ENCODE measurements around the gene SPEG. TPM values are rescaled to one million over a fixed set of nuclear protein-coding genes. Genes with fewer than 3 reads are reported as not detected.
"Not testable (repeated sequence)": the region's sequence is repeated elsewhere in the genome, so short reads cannot be mapped to it uniquely, and the experiment has no call there.

SPEG gene
- 1.5 TPM for total RNA-seq

DNA sequence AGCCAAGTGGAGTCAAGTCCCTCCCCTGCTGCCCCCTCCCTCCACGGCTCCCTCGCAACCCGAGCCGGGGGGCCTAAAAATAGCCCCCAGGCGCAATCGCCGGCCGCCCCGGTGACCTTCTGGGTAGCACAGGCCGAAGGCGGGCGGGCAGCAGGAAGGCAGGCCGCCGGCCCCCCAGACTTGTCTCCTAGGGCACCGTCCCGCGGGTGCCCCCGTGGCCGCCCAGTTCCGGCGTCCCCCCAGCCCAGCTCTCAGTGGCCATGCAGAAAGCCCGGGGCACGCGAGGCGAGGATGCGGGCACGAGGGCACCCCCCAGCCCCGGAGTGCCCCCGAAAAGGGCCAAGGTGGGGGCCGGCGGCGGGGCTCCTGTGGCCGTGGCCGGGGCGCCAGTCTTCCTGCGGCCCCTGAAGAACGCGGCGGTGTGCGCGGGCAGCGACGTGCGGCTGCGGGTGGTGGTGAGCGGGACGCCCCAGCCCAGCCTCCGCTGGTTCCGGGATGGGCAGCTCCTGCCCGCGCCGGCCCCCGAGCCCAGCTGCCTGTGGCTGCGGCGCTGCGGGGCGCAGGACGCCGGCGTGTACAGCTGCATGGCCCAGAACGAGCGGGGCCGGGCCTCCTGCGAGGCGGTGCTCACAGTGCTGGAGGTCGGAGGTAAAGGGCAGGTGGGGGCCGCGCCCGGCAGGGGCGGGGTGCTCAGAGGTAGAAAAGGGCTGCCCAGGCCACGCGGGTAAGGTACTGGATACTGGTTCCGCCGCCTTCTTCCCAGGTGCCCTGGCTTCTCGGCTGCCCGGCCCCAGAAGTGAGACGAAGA lies at the start of gene SPEG:
SPEG (plus strand) TSS at position 126 of the 808 bp plus-strand sequence; CDS start at position 261, 135 bp downstream.
- ATAC-seq (peak; percentile 23), DNase-seq (ENCODE audit: low spot score) (no peak)

DNA sequence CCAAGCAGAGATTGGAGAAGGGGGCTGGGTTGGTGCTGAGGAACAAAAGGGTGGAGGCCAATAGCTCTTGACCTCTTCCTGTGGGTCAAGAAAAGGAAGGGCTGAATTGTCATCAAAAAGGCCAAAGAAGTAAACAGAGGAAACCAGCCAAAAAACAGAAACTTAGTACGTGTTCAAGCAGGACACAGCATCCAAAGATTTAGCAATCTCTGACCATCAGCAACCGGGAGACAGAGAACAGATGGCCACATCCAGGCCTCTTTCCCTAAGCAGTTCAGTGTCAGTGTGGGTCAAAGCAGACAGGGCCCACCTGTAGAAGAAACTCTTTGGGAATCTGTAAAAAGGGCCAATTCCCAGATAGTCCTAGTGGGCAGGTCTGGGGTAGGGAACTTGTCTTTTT lies 49.8 kb upstream of the SPEG start:
- no peak for DNase-seq (ENCODE audit: low spot score)
- ATAC-seq, result no peak

DNA sequence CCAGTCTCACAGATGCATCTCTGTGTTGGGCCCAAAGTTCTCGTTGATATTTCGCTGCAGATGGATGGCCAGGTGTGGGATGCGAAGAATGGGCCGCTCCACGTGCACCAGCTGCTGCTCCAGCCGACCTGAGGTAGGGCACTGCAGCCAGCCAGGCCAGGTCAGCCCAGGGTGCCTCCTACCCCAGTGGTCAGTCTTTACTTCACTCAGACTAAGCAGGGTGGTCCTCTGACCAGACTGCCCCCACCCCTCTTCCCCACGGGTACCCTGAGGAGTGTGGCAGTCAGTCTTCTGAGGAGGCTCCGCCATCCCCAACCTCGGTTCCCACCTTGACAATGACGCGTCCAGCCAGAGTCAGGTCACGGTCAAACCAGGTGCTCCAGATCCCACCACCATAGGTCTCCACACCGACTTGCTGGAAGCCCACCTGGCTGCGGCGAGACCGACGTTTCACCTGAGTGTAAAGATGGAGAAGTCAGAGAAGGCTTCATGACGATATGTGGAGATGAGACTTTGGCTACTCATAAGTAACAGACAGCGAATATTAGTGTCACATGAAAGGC lies 48.6 kb upstream of the SPEG start:
- DNase-seq (ENCODE audit: low spot score), result no peak
- no peak for ATAC-seq

DNA sequence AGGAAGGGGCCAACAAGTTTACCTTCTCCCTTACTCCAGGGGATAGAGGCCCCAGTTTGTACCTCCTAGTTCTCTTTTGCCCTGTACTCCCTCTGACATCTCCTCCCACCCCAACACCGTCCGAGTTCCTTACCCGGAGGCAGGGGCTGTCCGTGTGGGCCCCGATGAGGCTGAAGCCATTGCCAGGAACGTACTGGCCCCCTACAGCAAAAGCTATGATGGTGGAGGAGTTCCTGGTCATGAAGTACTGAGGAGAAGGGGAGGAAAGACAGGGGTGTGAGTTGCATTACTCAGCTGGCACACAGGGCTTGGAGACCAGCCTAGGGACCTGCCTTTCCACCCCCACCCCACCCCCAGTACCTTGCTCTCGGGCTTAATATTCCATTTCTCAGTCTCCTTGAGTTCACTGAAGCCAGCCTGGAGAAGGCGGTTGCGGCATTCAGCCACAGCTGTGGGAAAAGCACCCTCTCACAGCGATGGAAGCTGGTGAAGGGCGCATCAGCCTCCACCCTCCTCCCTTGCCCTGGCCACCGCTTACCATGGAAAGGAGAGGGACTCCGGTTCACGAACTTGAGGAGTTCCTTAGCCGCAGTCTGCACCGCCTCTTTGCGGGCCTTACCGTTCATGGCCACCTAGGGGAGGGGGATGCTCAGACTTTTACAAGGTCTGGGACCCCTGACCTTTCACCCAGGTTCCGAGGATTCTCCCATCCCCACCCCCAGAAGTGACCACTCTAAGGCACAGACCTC lies 47.9 kb upstream of the SPEG start:
- no peak for DNase-seq (ENCODE audit: low spot score)
- ATAC-seq, result no peak

DNA sequence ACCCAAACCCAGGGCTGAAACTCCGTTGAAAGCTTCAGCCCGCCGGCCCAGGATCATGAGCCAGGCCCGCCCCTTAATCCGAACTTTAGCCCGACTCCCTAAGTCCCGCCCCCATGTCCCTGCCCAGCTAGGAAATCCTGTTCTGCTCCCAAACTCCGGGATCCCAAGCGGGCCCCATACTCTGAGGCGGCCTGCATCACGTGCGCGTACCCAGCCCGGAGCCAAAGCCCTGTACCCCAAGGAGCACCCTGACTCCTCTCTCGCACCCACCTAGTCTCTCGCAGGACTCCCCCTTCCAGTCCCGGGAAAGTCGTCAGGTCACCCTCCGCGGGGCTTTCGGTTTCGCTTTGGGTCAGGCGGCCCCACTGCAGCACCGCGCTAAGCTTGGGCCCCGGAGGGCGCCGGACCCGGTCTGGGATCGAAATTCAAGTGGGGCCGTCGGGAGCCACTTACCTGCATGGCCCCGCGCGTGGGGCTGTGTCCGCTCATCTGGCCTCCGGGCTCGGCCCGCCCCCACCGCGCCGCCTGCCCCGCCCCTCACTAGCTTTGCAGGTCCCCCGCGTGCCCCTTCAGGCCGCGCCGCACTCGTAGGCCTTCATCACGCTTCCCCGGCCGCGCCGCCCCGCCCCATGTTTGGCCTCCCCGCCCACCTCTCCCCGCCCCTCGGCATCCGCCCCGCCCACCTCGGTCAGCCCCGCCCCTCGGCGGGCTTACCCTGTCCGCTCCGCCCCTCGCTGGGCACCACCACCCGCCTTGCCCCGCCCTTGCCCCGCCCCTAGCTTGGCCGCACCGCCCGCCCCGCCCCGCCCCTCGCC lies 47.1 kb upstream of the SPEG start, which contains the start of gene DNPEP:
DNPEP (minus strand) TSS at position 607 of the 815 bp plus-strand sequence; CDS start at position 489, 118 bp downstream.
- ATAC-seq, result peak; percentile 74

DNA sequence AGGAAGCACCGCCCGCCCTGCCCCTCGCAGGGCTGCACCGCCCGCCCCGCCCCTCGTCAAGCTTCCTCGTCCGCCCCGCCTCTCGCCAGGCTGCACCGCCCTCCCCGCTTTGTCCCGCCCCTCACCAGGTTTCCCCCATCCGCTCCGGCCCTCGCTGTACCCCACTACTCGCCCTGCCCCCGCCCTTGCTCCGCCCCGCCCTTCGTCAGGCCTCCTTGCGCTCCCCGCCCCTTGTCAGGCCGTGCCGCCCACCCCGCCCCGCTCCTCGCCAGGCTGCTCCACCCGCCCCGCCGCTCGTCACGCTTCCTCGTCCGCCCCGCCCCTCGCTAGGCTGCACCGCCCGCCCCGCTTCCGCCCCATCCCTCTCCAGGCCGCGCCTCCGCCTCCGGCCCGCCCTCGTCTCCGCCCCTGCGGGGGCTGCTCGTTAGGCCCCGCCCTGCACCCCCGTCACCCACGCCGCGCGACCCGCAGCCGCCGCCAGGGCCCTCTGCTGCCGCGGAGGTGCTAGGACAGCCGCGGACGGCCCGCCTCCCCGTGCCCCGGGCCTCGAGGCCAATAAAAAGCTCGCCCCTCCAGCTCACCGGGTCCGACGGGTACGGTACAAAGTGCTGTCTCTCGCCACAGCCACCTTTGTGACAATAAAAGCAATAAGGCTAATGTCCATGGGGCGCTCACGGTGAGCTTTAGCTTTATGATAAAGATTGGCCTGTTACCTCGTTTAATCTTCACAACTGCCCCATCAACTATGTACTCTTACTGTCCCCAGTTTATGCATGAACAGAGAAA lies 46.3 kb upstream of the SPEG start:
- DNase-seq (ENCODE audit: low spot score), result peak; percentile 99
- peak; percentile 81 for ATAC-seq

More for the DNA sequence above, 47.1 kb upstream of the SPEG start, which contains the start of gene DNPEP:
- peak; percentile 96 for DNase-seq (ENCODE audit: low spot score)

DNA sequence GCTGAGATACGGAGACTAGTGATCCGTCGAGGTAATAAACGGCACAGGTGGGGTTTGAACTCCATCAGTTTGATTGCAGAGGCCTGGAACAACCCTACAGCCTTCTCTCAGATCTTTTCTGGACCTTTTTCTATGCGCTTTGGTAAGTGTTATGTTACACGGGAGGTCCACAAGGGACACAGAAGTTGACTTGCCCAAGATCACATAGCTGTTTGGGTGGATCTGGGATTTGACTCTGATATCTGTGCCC lies 45.8 kb upstream of the SPEG start:
- DNase-seq (ENCODE audit: low spot score), result no peak
- ATAC-seq, result no peak

DNA sequence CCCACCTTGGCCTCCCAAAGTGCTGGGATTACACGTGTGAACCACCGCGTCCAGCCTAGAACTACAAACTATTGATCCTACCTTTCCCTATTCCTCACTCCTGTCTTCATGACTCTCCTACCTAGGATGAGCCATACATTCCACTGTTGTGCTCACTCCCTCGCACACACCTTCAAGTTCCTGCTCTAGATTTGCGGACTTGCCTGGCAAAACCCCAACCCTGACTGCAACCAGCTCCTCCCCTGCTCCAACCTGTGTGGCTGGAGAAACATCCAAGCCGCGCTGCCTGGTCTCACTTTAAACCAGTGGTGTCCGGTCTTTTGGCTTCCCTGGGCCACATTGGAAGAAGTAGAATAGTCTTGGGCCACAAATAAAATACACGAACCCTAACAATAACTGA lies 41.9 kb upstream of the SPEG start:
- DNase-seq (ENCODE audit: low spot score) (no peak), ATAC-seq (no peak)

DNA sequence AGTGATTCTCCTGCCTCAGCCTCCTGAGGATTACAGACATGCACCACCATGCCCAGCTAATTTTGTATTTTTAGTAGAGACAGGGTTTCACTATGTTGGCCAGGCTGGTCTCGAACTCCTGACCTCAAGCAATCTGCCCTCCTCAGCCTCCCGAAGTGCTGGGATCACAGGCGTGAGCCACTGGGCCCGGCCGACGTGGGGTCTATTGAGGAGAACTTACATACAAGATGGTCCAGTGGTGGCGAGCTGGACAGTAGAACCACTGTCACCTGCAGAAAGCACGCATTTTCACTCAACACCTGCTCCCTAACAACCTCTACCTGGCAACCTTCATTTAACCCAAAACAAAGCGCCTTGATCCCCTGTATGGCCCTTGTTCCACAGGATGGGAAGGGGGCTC lies 39.6 kb upstream of the SPEG start:
- not testable (repeated sequence) for ATAC-seq; DNase-seq (ENCODE audit: low spot score)

DNA sequence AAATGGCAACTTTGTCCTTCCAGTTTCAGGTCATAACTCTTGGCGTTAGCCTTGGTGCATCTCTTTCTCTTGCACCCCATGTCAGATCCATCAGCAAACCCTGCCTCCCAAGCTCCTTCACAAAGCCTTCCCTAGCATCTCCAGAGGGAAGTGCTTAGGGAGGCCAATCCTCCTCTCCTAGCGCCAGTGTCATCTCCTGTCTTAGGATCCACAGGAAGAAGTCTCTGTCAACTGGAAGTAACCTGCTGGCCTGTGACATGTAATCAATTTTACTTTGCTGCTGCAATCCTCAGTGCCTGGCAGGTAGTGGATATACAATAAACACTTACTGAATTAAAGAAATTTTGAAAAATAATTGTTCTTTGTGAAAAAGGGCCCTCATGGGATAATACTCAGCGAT lies 39.0 kb upstream of the SPEG start:
- DNase-seq (ENCODE audit: low spot score) (no peak), ATAC-seq (no peak)

DNA sequence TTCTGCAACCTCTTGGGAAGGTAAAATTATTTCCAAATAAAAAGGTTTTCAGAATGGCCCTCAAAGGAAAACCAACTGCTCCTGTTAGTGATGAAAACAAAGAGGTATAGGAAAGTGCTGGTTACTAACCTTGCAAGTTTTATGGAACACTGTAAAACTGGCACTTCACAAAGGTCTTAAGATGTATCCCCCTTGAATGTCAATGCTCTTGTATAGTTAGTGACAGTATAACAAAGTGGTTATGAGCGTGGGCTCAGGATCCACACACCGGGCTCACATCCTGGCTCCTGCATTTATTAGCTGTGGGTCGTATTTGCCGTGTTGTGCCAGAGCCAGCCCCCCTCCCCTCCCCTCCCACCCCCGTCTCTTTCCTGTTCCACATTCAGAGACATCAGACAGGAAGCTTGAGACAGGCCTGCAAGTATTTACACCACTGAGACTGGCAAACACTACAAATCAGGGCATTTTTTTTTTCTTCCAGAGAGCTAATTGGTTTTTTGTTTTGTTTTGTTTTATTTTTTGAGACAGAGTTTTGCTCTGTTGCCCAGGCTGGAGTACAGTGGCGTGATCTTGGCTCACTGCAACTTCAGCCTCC lies 37.7 kb upstream of the SPEG start:
- no peak for ATAC-seq
- DNase-seq (ENCODE audit: low spot score), result no peak

DNA sequence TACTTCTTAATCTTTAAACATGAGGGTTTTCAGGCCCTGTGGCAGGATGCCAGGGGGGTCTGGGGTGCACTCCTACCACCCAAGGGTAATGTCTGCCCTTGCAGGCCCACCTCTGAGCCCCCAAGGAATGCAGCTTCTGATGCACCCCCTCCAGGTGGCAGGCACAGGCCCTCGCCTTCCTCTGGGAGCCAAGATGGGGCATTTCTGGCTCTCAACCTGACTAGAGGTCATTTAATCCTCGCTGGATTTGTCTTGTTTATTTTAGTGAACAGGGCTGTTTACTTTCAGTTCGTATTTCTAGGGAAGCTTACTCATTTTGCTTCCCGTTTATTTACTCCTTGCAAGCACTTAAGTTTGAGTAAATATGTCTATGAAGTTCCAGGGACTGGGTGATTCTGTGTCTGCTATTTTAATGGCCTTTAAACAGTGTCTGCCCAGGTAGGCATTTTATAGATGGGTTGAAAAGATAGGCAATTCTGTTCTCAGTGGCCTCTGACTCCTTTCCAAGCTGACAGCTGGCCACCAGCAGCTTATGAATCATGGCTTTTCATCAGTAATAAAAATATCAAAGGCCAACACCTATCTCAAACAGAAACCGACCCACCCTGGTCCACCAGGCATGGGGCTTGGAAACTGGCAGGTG lies 35.8 kb upstream of the SPEG start:
- DNase-seq (ENCODE audit: low spot score) (no peak), ATAC-seq (peak; percentile 80)

DNA sequence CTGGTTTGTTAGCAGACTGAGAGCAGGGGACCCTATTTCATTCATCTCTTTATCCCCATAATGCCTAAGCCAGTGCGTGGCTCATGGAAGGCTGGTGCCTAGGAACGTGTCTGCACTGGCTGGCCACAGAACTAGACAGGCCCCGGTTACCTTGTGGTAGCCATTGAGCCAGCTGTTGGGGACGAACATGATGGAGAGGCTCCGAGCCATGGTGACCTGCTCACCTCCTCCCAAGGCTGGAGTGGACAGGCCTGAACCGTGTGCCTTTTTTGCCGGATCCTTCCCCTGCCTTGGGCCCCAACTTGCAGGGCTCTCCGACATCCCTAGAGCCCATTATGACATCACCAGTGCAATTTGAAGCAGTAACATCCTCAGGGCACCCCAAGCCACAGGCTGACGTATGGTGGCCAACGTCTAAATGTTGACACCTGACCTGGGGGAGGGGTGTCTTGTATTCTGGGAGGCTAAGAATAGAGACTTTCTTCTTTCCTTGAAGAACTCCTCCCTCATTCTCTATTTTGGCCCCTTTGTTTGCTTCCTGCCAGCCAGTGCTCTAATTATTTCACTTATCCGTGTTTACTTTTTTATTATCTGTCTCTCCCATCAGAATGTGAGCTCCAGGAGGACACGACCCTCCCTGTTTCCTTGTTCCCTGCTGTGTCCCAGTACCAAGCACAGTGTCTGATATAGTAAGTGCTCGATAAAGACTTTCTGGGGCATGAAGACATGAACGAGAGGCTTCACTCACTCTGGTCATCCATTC lies 34.7 kb upstream of the SPEG start:
- ATAC-seq (no peak), DNase-seq (ENCODE audit: low spot score) (no peak)

DNA sequence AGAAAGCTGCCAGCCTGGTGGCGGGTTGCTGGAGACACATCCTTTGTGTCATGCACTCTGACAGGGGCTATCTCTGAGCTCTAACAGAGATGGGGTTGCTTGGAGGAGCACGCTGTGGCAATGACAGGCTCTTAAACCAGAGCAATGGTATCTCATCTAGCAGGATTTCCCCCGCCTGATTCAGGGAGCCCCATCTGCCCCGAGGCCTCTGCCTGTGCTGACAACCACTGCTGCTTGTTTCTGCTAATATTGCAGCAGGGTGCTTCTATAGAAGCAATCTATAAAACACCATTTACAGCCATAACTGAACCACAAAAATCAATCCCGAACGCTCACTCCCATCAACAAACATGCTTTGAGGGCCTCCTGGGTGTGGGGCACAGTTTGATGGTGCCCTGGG lies 34.1 kb upstream of the SPEG start:
- ATAC-seq (no peak), DNase-seq (ENCODE audit: low spot score) (no peak)

DNA sequence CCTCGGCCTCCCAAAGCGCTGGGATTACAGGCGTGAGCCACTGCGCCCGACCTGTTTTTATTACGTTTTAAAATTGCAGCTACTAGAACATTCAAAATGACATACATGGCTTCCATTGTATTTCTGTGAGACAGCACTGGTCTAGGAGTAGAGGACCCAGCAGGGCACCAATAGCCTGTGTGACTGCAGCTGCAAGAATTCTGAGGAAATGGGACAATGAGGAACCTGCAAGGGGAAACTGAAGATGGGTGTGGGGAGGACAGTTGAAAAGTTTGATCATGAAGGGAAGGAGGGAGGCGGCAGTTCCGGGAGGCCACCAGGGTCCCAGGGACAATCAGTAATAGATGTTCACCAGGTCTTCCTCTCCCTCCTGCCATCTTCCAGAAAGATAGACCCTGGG lies 33.0 kb upstream of the SPEG start:
- ATAC-seq (no peak), DNase-seq (ENCODE audit: low spot score) (no peak)

DNA sequence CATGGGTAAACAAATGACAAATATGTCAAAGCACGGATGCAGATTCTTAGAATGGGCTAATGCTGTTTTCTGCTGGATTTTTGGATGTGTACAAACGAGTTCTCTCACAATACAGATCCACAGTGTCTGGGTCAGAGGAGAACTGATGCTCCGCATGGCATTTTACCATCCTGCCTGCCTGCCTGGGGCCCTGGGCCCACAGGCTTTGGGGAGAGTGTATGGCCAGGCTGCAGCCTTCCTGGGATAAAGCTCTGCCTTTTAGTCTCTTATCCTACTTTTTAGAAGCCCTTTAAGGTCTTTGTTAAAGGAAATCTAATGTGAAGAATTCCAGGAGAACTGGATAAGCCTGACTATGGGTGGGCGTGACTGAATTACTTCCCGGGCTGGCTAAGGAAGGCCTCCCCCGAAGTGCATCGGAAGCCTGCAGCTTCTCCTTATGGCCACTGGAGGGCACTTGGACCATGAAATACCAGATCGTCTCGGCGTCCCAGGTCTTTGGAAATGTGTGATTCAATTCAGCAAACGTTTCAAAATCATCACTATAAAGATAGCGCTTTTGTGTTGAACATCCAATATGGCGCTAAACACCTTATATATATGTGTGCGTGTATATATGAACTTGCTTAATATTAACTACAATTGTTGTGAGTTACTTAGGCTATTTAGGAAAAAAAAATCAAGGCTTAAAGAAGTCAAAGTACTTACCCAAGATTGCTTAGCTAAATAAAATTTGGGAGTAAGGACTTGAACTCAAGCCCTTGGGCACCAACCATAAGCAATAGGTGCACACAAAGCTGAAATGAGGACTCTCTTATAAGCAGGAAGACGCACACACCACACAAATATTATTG lies 31.8 kb upstream of the SPEG start:
- DNase-seq (ENCODE audit: low spot score), result no peak
- ATAC-seq, result peak; percentile 84

DNA sequence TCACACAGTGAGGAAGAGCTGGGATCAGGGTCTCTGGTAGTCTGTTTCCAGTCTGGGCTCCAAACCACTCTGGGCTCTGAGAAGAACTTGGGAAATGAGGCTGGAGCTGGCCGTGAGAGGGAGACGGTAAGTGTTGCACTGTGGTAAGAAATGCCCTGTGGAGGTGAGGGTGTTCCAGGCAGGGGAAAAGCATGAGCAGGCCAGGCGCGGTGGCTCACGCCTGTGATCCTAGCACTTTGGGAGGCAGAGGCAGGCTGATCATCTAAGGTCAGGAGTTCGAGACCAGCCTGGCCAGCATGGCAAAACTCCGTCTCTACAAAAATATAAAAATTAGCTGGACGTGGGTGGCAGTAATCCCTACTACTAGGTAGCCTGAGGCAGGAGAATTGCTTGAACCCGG lies 30.8 kb upstream of the SPEG start:
- ATAC-seq (no peak), DNase-seq (ENCODE audit: low spot score) (no peak)
